GM21528 (cell line): Measurements from ENCODE around the gene TMEM117.
A peak's percentile ranks its signal among the peaks of the same experiment; 100 is the strongest.

Experiments used
- ATAC-seq: cut with Tn5 transposase; IDR thresholded peaks from one replicate; pipeline ENCODE4 v1.9.1; 2021; ENCODE audit warnings: mild to moderate bottlenecking, moderate library complexity; ENCODE audit not compliant: unreplicated experiment, low FRiP score

TMEM117 gene

GRCh38 chr12:43937947-43938346 is 102.1 kb downstream of the TMEM117 start:
- no peak for ATAC-seq

GRCh38 chr12:43942379-43942778 is 106.5 kb downstream of the TMEM117 start:
- ATAC-seq, result no peak

- no peak for ATAC-seq
Measured at GRCh38 chr12:43945983-43946382, 110.1 kb downstream of the TMEM117 start.

GRCh38 chr12:43951286-43951685 is 115.4 kb downstream of the TMEM117 start:
- no peak for ATAC-seq

GRCh38 chr12:43957732-43958372 is 122.0 kb downstream of the TMEM117 start:
- peak; percentile 97 for ATAC-seq

GRCh38 chr12:43964033-43964432 is 128.2 kb downstream of the TMEM117 start:
- no peak for ATAC-seq

GRCh38 chr12:43964961-43965360 is 129.1 kb downstream of the TMEM117 start:
- ATAC-seq, result no peak

- ATAC-seq, result no peak
Measured at GRCh38 chr12:43965899-43966298, 130.0 kb downstream of the TMEM117 start.

- no peak for ATAC-seq
Measured at GRCh38 chr12:43968736-43969135, 132.9 kb downstream of the TMEM117 start.

- no peak for ATAC-seq
Measured at GRCh38 chr12:43969882-43970281, 134.0 kb downstream of the TMEM117 start.

- ATAC-seq, result no peak
Measured at GRCh38 chr12:43973385-43973784, 137.5 kb downstream of the TMEM117 start.

- no peak for ATAC-seq
Measured at GRCh38 chr12:43973993-43974392, 138.1 kb downstream of the TMEM117 start.

- no peak for ATAC-seq
Measured at GRCh38 chr12:43976027-43976426, 140.1 kb downstream of the TMEM117 start.

GRCh38 chr12:43978556-43978955 is 142.7 kb downstream of the TMEM117 start:
- ATAC-seq, result no peak

- no peak for ATAC-seq
Measured at GRCh38 chr12:43979450-43979849, 143.6 kb downstream of the TMEM117 start.

GRCh38 chr12:43980627-43981191 is 144.8 kb downstream of the TMEM117 start:
- ATAC-seq, result no peak

GRCh38 chr12:43981726-43982125 is 145.8 kb downstream of the TMEM117 start:
- ATAC-seq, result no peak

- ATAC-seq, result no peak
Measured at GRCh38 chr12:43982544-43982943, 146.7 kb downstream of the TMEM117 start.

GRCh38 chr12:43988838-43989560 is 153.1 kb downstream of the TMEM117 start:
- ATAC-seq, result peak; percentile 94

- no peak for ATAC-seq
Measured at GRCh38 chr12:43992856-43993255, 157.0 kb downstream of the TMEM117 start.

GRCh38 chr12:44000309-44000952 is 164.6 kb downstream of the TMEM117 start:
- peak; percentile 97 for ATAC-seq
